GM12801 (cell line): ENCODE results near the gene CPNE5.

Experiments used
- TF ChIP-seq, protein P1 (sequence below): IDR thresholded peaks from one replicate; pipeline ENCODE4 v1.5.1; 2011; ENCODE audit warnings: control low read depth; ENCODE audit not compliant: insufficient read length; ENCODE audit errors: extremely low read depth

CPNE5 gene

DNA sequence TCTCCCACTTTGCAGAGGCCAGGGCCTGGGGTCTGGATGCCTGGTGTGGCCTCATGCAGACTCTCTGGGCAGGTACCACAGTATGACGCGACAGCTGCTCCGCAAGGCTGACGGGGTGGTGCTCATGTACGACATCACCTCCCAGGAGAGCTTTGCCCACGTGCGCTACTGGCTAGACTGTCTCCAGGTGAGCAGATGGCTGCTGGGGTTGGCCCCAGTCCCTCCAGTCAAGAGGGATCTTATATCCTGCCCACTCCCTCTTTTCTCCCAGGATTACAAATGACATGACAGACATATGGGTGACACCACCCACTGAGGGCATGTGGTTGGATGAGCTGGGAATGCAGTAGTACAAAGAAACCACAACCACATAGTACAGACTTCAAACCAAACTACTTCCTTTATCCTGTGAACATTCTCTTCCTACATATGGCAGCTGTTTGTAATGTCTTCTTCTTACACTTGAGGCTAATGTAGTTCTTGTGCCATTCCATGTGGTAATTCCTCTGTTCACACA, 111.7 kb downstream of the CPNE5 start:
- TF ChIP-seq, protein P1, sequence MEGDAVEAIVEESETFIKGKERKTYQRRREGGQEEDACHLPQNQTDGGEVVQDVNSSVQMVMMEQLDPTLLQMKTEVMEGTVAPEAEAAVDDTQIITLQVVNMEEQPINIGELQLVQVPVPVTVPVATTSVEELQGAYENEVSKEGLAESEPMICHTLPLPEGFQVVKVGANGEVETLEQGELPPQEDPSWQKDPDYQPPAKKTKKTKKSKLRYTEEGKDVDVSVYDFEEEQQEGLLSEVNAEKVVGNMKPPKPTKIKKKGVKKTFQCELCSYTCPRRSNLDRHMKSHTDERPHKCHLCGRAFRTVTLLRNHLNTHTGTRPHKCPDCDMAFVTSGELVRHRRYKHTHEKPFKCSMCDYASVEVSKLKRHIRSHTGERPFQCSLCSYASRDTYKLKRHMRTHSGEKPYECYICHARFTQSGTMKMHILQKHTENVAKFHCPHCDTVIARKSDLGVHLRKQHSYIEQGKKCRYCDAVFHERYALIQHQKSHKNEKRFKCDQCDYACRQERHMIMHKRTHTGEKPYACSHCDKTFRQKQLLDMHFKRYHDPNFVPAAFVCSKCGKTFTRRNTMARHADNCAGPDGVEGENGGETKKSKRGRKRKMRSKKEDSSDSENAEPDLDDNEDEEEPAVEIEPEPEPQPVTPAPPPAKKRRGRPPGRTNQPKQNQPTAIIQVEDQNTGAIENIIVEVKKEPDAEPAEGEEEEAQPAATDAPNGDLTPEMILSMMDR = no peak

DNA sequence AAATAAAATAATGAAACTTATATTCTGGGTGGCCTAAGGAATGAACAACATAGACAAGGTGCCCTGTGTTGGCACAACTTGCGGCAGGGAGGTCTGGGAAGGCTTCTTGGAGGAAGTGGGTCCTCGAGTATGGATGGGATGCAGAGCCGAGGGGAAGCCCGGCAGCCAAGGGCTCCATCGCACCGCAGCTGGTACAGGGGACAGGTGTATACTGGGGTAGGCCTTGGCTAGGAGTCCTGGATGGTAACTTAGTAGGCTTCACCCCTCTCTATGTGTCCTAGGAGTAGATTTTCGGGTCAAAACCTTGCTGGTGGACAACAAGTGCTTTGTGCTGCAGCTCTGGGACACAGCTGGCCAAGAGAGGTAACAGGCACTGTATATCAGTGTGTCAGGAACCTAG, 113.7 kb downstream of the CPNE5 start:
- TF ChIP-seq, protein P1 = no peak

DNA sequence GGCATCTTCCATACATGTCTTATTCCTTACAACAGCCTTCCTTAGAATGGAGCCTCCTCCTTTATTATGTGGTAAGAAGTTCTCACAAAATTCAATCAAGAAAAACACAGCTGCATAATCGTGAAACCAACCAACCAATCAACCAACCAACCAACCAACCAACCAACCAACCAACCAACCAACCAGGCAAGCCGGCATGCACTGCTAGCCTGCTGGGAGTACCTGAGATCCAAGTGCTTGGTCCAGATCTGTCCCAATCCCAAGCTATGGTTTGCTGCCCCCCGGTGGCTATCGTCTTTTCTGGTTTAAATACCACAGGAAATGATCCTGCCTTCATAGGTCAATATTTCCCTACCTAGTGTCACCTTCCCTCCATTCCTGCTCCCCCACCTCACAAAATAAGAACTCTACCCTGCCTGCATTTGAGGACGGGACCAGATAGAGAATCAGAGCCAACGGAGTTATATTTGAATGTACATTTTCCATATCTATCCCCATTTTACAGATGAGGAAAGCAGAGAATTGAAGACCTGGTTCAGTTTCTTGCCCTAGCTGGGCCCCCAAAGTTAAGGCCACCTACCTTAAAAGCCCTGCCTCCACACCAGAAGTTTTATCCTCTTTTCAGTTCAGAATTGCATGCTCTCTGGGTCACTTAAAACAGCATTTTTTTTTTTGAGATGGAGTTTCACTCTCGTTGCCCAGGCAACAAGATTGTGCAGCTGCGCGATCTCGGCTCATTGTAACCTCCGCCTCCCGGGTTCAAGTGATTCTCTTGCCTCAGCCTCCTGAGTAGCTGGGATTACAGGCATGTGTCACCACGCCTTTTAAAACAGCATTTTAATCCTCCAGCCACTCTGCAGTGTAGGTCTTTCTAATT, 114.5 kb downstream of the CPNE5 start:
- TF ChIP-seq, protein P1 = no peak

DNA sequence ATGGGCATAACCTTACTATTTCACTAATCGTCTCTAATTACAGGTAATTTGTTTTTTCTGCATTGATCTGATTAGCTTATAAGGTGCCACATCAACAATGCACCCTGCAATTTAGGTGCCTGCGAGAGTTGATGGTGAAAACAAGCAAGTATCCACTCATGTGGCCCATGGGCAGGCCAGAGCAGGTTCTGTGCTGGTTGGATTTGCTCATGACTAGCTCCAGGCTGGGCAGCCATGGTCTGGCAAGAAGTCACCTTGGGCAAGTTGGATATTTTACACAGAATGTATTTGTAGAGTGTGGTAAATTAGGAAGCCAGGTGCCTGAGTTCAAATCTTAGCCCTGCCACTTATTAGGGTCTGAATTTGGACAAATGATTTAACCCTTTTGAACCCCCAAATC, 116.4 kb downstream of the CPNE5 start:
- TF ChIP-seq, protein P1 = no peak

DNA sequence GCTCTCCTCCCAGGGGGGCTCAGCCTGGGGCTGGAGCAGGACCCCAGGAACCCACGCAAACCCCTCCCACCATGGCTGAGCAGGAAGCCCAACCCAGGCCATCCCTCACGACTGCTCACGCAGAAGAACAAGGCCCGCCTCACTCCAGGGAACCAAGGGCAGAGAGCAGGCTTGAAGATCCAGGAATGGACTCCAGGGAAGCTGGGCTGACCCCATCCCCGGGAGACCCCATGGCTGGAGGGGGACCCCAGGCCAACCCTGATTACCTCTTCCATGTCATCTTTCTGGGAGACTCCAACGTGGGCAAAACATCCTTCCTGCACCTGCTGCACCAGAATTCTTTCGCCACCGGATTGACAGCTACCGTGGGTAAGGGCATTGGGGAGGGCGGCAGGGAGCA, 116.9 kb downstream of the CPNE5 start:
- TF ChIP-seq, protein P1 = no peak

DNA sequence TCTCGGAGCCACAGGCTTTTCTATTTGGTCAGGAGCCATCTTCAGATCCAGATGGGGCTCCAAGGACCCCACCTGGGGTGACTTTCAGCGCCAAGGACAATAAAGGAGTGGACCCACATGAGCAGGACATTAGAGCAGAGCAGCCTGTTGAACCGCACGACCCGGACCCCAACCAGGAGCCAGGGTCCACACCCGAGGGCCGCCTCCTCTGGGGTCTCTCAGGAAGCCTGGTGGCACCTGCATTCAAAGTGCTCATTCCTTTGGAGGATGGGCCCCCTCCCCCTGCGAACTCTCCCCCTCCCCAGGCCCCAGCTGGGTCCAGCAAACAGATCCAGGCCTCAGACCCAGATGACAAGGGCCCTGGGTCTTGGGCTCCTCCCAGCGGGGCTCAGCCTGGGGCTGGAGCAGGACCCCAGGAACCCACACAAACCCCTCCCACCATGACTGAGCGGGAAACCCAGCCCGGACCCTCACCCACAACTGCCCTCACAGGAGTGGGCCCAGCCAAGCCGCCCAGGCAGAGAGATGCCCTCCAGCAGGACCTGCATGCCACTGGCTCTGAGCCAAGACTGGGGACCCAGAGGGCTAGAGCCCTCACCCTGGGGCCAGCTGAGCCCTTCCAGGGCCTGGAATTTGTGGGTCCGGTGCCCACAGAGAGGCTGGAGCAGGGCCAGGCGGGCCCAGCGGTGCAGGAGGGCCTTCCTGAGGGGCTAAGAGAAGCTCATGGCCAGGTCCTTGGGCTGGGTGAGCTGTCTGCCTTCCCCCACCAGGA, 117.7 kb downstream of the CPNE5 start:
- TF ChIP-seq, protein P1 = no peak
